A673 (cell line): Measurements from ENCODE around the gene TDG.

Experiments
- EZH2 ChIP-seq: fragments of 200-600 bp; sonication (generic); IDR thresholded peaks from 2 replicates; pipeline ENCODE4 v1.6.1; 2017; ENCODE audit warnings: borderline replicate concordance, low read depth, mild to moderate bottlenecking, mixed read lengths, antibody characterized with exemption, low read length; ENCODE audit not compliant: poor library complexity, severe bottlenecking
- TF ChIP-seq, protein P1 (sequence below): fragments of 300-800, 200-600 bp; sonication (generic); conservative IDR thresholded peaks from 2 replicates; pipeline ENCODE4 v1.5.1; 2017; ENCODE audit warnings: low read depth, mild to moderate bottlenecking, antibody characterized with exemption, low read length, moderate library complexity, mixed read lengths

DNA sequence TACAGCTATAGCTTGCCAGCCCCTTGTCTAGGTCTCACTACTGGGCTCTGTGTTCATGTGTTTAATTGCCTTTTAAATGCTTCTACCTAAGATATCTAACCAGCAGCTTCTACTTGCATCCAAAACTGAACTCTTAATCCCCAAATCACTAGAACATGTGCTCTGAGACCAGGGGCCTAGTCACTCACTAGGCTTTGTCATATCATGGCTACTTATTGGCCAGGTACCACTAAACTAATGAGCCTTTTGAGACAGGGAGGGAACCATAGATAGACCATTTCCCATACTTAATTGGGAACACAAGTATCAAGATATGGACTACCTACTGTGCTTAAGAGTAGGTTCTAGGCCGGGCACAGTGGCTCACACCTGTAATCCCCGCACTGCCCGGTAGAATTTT, 29.0 kb upstream of the TDG start:
- TF ChIP-seq, protein P1, sequence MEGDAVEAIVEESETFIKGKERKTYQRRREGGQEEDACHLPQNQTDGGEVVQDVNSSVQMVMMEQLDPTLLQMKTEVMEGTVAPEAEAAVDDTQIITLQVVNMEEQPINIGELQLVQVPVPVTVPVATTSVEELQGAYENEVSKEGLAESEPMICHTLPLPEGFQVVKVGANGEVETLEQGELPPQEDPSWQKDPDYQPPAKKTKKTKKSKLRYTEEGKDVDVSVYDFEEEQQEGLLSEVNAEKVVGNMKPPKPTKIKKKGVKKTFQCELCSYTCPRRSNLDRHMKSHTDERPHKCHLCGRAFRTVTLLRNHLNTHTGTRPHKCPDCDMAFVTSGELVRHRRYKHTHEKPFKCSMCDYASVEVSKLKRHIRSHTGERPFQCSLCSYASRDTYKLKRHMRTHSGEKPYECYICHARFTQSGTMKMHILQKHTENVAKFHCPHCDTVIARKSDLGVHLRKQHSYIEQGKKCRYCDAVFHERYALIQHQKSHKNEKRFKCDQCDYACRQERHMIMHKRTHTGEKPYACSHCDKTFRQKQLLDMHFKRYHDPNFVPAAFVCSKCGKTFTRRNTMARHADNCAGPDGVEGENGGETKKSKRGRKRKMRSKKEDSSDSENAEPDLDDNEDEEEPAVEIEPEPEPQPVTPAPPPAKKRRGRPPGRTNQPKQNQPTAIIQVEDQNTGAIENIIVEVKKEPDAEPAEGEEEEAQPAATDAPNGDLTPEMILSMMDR = no peak
- TF ChIP-seq EZH2 = no peak
